ENCODE measurements around the gene SCGB3A2. TPM values are rescaled to one million over a fixed set of nuclear protein-coding genes. Genes with fewer than 3 reads are reported as not detected.

SCGB3A2 gene
- total RNA-seq, 2 experiments from 2014 or later, result not detected

Other genes starting within 250 kb of the SCGB3A2 start
- gene JAKMIP2, start 96.0 kb upstream of the SCGB3A2 start, total RNA-seq, result 1 to 10 TPM; 4.5 to 4.9 TPM
- gene SPINK1, start 47.0 kb upstream of the SCGB3A2 start, total RNA-seq, result not detected
- gene C5orf46, start 27.8 kb downstream of the SCGB3A2 start, total RNA-seq, result not detected
- not detected for gene SPINK5, start 185.3 kb downstream of the SCGB3A2 start, total RNA-seq

Measured in activated naive CD8-positive, alpha-beta T cell treated with anti-CD3 and anti-CD28 coated beads, Interleukin-2, amount 10 ng/mL, durations not matched to agents 7 days and 5 days (primary cell).